Esophagus squamous epithelium (tissue), 4 donors: ENCODE measurements around the gene PNKD.

Source experiments
- CTCF ChIP-seq, 6 experiments: fragments of 450-650 bp in 4 of 6; fragments of 200-600 bp in 2 of 6; sonication (generic) in 2 of 6; IDR thresholded peaks; one replicate each; pipeline ENCODE4 v1.5.1; 2016 to 2019; ENCODE audit warnings: antibody characterized with exemption in 6 of 6, mild to moderate bottlenecking in 4 of 6, moderate library complexity in 4 of 6
- POLR2A ChIP-seq, 4 donors: fragments of 450-650 bp; IDR thresholded peaks; one replicate each; pipeline ENCODE4 v1.6.1; 2017; ENCODE audit warnings: antibody characterized with exemption in 4 of 4, mild to moderate bottlenecking in 4 of 4, moderate library complexity in 3 of 4

GRCh38 chr2:218281449-218281848 is 11.1 kb downstream of the PNKD start:
- TF ChIP-seq CTCF (IDR thresholded peaks at IDR 0.05) (no peak), POLR2A (IDR thresholded peaks at IDR 0.05) (no peak)
